Vagina (tissue), 2 donors: ENCODE measurements around the gene ZMYND15. TPM values are rescaled to one million over a fixed set of nuclear protein-coding genes. Genes with fewer than 3 reads are reported as not detected.

Experiments
- DNase-seq, 2 donors: peaks; one replicate each; pipeline ENCODE4 v3.0.0-alpha.2; 2017; ENCODE audit errors: extremely low spot score in 2 of 2
- H3K27ac ChIP-seq: fragments of 200-600 bp; sonication (generic); one replicate; pipeline ENCODE4 v1.5.1; 2019
- H3K27me3 ChIP-seq: fragments of 200-600 bp; sonication (generic); one replicate; pipeline ENCODE4 v1.5.1; 2019
- H3K36me3 ChIP-seq, 2 donors: fragments of 200-600 bp; sonication (generic); one replicate each; pipeline ENCODE4 v1.5.1; 2017 to 2019
- H3K4me1 ChIP-seq: fragments of 200-600 bp; sonication (generic); one replicate; pipeline ENCODE4 v1.5.1; 2019
- H3K4me3 ChIP-seq, 2 donors: fragments of 200-600 bp; sonication (generic); 1 replicate in 1 of 2; 2 replicates in 1 of 2; pipeline ENCODE4 v1.5.1; 2016 to 2019
- H3K9me3 ChIP-seq: fragments of 200-600 bp; sonication (generic); one replicate; pipeline ENCODE4 v1.5.1; 2019
- CTCF ChIP-seq, 3 experiments: fragments of 450-650 bp in 2 of 3; fragments of 200-600 bp in 1 of 3; sonication (generic) in 1 of 3; IDR thresholded peaks; one replicate each; pipeline ENCODE4 v1.5.1; 2017 to 2019; ENCODE audit warnings: antibody characterized with exemption in 3 of 3, mild to moderate bottlenecking in 2 of 3, moderate library complexity in 2 of 3
- POLR2A ChIP-seq, 2 donors: fragments of 450-650 bp; IDR thresholded peaks; one replicate each; pipeline ENCODE4 v1.6.1; 2017; ENCODE audit warnings: antibody characterized with exemption in 2 of 2, mild to moderate bottlenecking in 2 of 2, moderate library complexity in 2 of 2
- POLR2AphosphoS5 ChIP-seq, 2 donors: sonication (generic); formaldehyde crosslinking; IDR thresholded peaks; one replicate each; pipeline ENCODE4 v1.9.0; 2017; ENCODE audit warnings: antibody characterized with exemption in 2 of 2, mild to moderate bottlenecking in 2 of 2, low read depth in 1 of 2; ENCODE audit not compliant: insufficient read depth in 1 of 2
- intact Hi-C: fragments of 100-400 bp; cut with DNase I; formaldehyde crosslinking; loops from one replicate; pipeline ENCODE4 v1.15.1; 2023
- total RNA-seq: library from RNA; depleted of rRNA; stranded (reverse); fragments of >200 nt; gene quantifications from one replicate; pipeline ENCODE4 v1.2.3, GENCODE V29; 2016

Gene ZMYND15
- total RNA-seq, 1 donor from 2014 or later, result not detected

DNA sequence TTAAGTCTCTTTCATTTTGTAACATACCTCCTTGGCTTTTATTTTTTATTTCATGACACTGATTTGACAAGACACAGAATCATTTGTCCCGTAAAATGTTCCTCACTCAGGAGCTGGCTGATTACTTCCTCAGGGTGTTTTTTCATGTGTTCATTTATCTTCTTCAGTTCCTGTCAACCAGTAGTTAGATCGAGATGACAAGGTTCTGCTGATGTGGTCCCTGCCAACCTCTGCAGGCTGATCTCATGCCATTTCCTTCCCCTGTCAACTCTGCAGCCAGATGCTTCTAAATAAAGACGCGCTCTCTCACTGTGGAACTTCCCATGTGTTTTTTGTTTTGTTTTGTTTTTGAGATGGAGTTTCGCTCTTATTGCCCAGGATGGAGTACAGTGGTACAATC lies 8.2 kb downstream of the ZMYND15 start:
- no peak for DNase-seq
- peaks cover 10% of the 10 kb centered on the region for H3K4me1 ChIP-seq
- H3K27ac ChIP-seq, result no peak overlapping the region
- H3K9me3 ChIP-seq, result no peaks in the 10 kb centered on the region
- intact Hi-C loops, result no loop called here
- H3K36me3 ChIP-seq, result no peaks in the 10 kb centered on the region
- peaks cover 4% of the 10 kb centered on the region for H3K27me3 ChIP-seq
- no peak for TF ChIP-seq CTCF (IDR thresholded peaks at IDR 0.05)
- no peak for TF ChIP-seq POLR2A (IDR thresholded peaks at IDR 0.05)
- no peak for TF ChIP-seq POLR2AphosphoS5 (IDR thresholded peaks at IDR 0.05; ENCODE audit: insufficient read depth in 1 of 2, low read depth in 1 of 2)
- no peak overlapping the region for H3K4me3 ChIP-seq

GRCh38 chr17:4748686-4749085 lies 9.1 kb downstream of the ZMYND15 start:
- TF ChIP-seq POLR2A (IDR thresholded peaks at IDR 0.05), result no peak
- no peak for TF ChIP-seq POLR2AphosphoS5 (IDR thresholded peaks at IDR 0.05; ENCODE audit: insufficient read depth in 1 of 2, low read depth in 1 of 2)
- TF ChIP-seq CTCF (IDR thresholded peaks at IDR 0.05), result no peak
- H3K9me3 ChIP-seq, result no peaks in the 10 kb centered on the region
- H3K4me3 ChIP-seq, result no peak overlapping the region
- H3K36me3 ChIP-seq, result no peaks in the 10 kb centered on the region
- peaks cover 4% of the 10 kb centered on the region for H3K27me3 ChIP-seq
- H3K27ac ChIP-seq, result no peak overlapping the region
- intact Hi-C loops, result no loop called here
- no peak for DNase-seq
- peaks cover 10% of the 10 kb centered on the region for H3K4me1 ChIP-seq

- H3K9me3 ChIP-seq, result no peaks in the 10 kb centered on the region
- H3K36me3 ChIP-seq, result no peaks in the 10 kb centered on the region
- no peak for DNase-seq
- TF ChIP-seq POLR2AphosphoS5 (IDR thresholded peaks at IDR 0.05; ENCODE audit: insufficient read depth in 1 of 2, low read depth in 1 of 2) (no peak), POLR2A (IDR thresholded peaks at IDR 0.05) (no peak), CTCF (IDR thresholded peaks at IDR 0.05) (no peak)
- intact Hi-C loops, result no loop called here
- no peak overlapping the region for H3K27ac ChIP-seq
- peaks cover 2% of the 10 kb centered on the region for H3K27me3 ChIP-seq
- H3K4me1 ChIP-seq, result peaks cover 2% of the 10 kb centered on the region
- no peak overlapping the region for H3K4me3 ChIP-seq
Measured at GRCh38 chr17:4750606-4751005, 11.0 kb downstream of the ZMYND15 start.

DNA sequence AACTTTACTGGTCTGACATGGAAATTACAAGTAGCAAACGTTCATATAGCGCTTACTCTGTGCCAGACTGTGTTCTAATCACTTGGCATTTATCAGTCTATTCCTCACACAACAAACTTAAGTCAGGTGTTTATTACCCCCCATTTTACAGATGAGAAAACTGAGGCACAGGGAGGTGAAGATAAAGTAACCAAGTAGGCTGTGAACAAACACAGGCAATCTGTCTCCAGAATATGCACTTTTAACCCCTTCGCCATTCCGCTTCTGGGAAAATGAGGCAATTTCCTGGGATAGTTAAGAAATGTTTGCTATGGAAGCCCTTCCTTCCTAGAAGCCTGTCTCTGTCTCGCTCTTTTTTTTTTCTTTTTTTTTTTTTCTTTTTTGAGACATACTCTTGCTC lies 12.3 kb downstream of the ZMYND15 start:
- intact Hi-C loops, result no loop called here
- no peaks in the 10 kb centered on the region for H3K27me3 ChIP-seq
- TF ChIP-seq POLR2A (IDR thresholded peaks at IDR 0.05) (no peak), POLR2AphosphoS5 (IDR thresholded peaks at IDR 0.05; ENCODE audit: insufficient read depth in 1 of 2, low read depth in 1 of 2) (no peak), CTCF (IDR thresholded peaks at IDR 0.05) (no peak)
- H3K27ac ChIP-seq, result no peak overlapping the region
- no peaks in the 10 kb centered on the region for H3K36me3 ChIP-seq
- DNase-seq, result no peak
- no peaks in the 10 kb centered on the region for H3K4me1 ChIP-seq
- H3K9me3 ChIP-seq, result no peaks in the 10 kb centered on the region
- no peak overlapping the region for H3K4me3 ChIP-seq

DNA sequence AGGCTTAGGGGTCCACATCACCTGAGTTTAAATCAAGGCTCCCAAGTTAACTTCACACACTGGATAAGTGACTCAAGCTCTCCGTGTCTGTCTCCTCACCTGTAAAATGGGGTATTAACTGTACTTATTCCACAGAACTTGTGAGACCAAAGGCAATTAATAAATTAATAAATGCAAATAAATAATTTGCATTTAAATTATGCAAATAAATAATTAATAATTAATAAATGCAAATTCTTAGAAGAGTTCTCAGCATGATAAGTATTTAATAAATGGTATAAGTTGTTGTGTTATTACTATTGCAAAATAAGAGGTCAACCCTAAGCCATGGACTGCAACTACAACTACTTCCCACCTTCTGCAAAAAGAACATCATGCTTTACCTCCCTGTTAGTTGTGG lies 13.8 kb downstream of the ZMYND15 start:
- no peaks in the 10 kb centered on the region for H3K9me3 ChIP-seq
- no peaks in the 10 kb centered on the region for H3K27me3 ChIP-seq
- no peak for DNase-seq
- no peak for TF ChIP-seq POLR2AphosphoS5 (IDR thresholded peaks at IDR 0.05; ENCODE audit: insufficient read depth in 1 of 2, low read depth in 1 of 2)
- TF ChIP-seq CTCF (IDR thresholded peaks at IDR 0.05), result no peak
- no peak for TF ChIP-seq POLR2A (IDR thresholded peaks at IDR 0.05)
- H3K4me3 ChIP-seq, result no peak overlapping the region
- intact Hi-C loops, result no loop called here
- no peaks in the 10 kb centered on the region for H3K4me1 ChIP-seq
- no peaks in the 10 kb centered on the region for H3K36me3 ChIP-seq
- H3K27ac ChIP-seq, result no peak overlapping the region
